ENCODE results near the gene MESP2. TPM values are rescaled to one million over a fixed set of nuclear protein-coding genes. Genes with fewer than 3 reads are reported as not detected.
"Not testable (repeated sequence)": the region's sequence is repeated elsewhere in the genome, so short reads cannot be mapped to it uniquely, and the experiment has no call there.

Gene MESP2
- total RNA-seq, 2 experiments from 2014 or later, result not detected

- intact Hi-C loops (cut with micrococcal nuclease; ENCODE audit: unreplicated experiment), result no loop called here
- TF ChIP-seq CTCF (conservative IDR thresholded peaks at IDR 0.05; ENCODE audit: low read length) (no peak), EZH2phosphoT487 (IDR thresholded peaks at IDR 0.05; ENCODE audit: borderline replicate concordance, low read depth, low read length) (no peak)
- Histone ChIP-seq H3K36me3 (ENCODE audit: insufficient read depth, low read length) (no peaks in the 10 kb centered on the region), H3K79me2 (ENCODE audit: insufficient read depth, low read depth, low read length) (no peaks in the 10 kb centered on the region), H3K27ac (ENCODE audit: low read depth, low read length, poor library complexity, severe bottlenecking) (no peak overlapping the region), H4K20me1 (ENCODE audit: insufficient read depth, low read length) (no peaks in the 10 kb centered on the region), H3K9me2 (ENCODE audit: insufficient read depth, low read length) (no peaks in the 10 kb centered on the region), H3K4me2 (ENCODE audit: low read length) (no peak overlapping the region), H3K4me1 (ENCODE audit: insufficient read depth, low read length, poor library complexity, severe bottlenecking) (no peaks in the 10 kb centered on the region), H3K9me3 (ENCODE audit: low read length) (no peaks in the 10 kb centered on the region), H3K4me3 (ENCODE audit: low read depth, low read length, poor library complexity, severe bottlenecking) (no peak overlapping the region), H2AFZ (ENCODE audit: low read length) (no peak overlapping the region)
- DNase-seq (ENCODE audit: low spot score), result no peak
- ChIA-PET POLR2A (no interaction called here), CTCF (ENCODE audit: unreplicated experiment) (no interaction called here)
- BruUV-seq (replicated peaks), result no TSS peak
Observed at GRCh38 chr15:89781055-89781454, 4.9 kb downstream of the MESP2 start.

- TF ChIP-seq CTCF (conservative IDR thresholded peaks at IDR 0.05; ENCODE audit: low read length) (no peak), EZH2phosphoT487 (IDR thresholded peaks at IDR 0.05; ENCODE audit: borderline replicate concordance, low read depth, low read length) (no peak)
- Histone ChIP-seq H3K4me3 (ENCODE audit: low read depth, low read length, poor library complexity, severe bottlenecking) (no peak overlapping the region), H3K9me3 (ENCODE audit: low read length) (no peaks in the 10 kb centered on the region), H3K36me3 (ENCODE audit: insufficient read depth, low read length) (no peaks in the 10 kb centered on the region), H3K79me2 (ENCODE audit: insufficient read depth, low read depth, low read length) (no peaks in the 10 kb centered on the region), H2AFZ (ENCODE audit: low read length) (no peak overlapping the region), H3K4me1 (ENCODE audit: insufficient read depth, low read length, poor library complexity, severe bottlenecking) (no peaks in the 10 kb centered on the region), H3K4me2 (ENCODE audit: low read length) (no peak overlapping the region), H3K27ac (ENCODE audit: low read depth, low read length, poor library complexity, severe bottlenecking) (no peak overlapping the region), H4K20me1 (ENCODE audit: insufficient read depth, low read length) (no peaks in the 10 kb centered on the region), H3K9me2 (ENCODE audit: insufficient read depth, low read length) (no peaks in the 10 kb centered on the region)
- no TSS peak for BruUV-seq (replicated peaks)
- DNase-seq (ENCODE audit: low spot score), result no peak
- POLR2A ChIA-PET, result interaction anchor here (0.5 kb wide), 1 partner anchor 107 kb away, joined by 3 read pairs; no protein-coding TSS in a partner anchor
- intact Hi-C loops (cut with micrococcal nuclease; ENCODE audit: unreplicated experiment), result no loop called here
- CTCF ChIA-PET (ENCODE audit: unreplicated experiment), result interaction anchor here (0.6 kb wide), 1 partner anchor 96 kb away, joined by 4 read pairs; no protein-coding TSS in a partner anchor
Observed at GRCh38 chr15:89781891-89782618, 5.9 kb downstream of the MESP2 start.

DNA sequence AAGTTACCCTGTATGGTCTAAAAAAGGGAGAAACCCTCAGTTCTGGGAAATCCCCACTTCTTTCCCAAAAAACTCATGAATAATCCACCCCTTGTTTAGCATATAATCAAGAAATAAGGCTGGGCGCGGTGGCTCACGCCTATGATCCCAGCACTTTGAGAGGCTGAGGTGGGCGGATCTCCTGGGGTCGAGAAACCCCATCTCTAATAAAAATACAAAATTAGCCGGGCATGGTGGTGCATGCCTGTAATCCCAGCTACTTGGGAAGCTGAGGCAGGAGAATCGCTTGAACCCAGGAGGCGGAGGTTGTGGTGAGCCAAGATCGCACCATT is 6.5 kb downstream of the MESP2 start:
- H3K27ac ChIP-seq (ENCODE audit: low read depth, low read length, poor library complexity, severe bottlenecking); H3K79me2 ChIP-seq (ENCODE audit: insufficient read depth, low read depth, low read length); H3K4me2 ChIP-seq (ENCODE audit: low read length); H3K9me3 ChIP-seq (ENCODE audit: low read length); CTCF ChIA-PET (ENCODE audit: unreplicated experiment); H3K9me2 ChIP-seq (ENCODE audit: insufficient read depth, low read length); H3K4me1 ChIP-seq (ENCODE audit: insufficient read depth, low read length, poor library complexity, severe bottlenecking); H3K36me3 ChIP-seq (ENCODE audit: insufficient read depth, low read length); DNase-seq (ENCODE audit: low spot score); intact Hi-C loops (cut with micrococcal nuclease; ENCODE audit: unreplicated experiment); H4K20me1 ChIP-seq (ENCODE audit: insufficient read depth, low read length); H2AFZ ChIP-seq (ENCODE audit: low read length); BruUV-seq (replicated peaks); H3K4me3 ChIP-seq (ENCODE audit: low read depth, low read length, poor library complexity, severe bottlenecking): not testable (repeated sequence)
- POLR2A ChIA-PET, result interaction anchor here (0.5 kb wide), 1 partner anchor 106 kb away, joined by 3 read pairs; no protein-coding TSS in a partner anchor

Data from OCI-LY7 (cell line).